Measurements from ENCODE around the gene BROX.

Gene BROX

DNA sequence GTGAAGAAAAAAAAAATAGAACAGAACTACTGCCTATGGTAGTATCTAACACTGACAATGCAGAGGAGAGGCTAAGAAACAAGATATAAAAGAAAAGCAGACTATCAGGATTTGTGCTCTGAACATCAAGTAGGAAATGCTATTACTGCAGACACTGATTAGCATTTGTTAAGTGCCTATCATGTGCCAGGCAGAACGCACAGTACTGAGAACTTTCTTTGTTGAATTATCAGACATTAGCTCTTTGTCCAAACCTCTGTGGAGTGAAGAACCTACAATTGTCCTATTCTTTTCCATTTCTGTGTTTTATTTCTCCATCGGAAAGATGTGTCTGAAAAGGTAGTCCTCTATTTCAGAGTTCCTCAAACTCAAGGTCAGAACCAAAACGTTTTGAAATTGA, 72.0 kb downstream of the BROX start:
- H3K4me3 ChIP-seq (ENCODE audit: low read depth, low read length) = no peak overlapping the region
- in situ Hi-C loops (cut with HindIII; ENCODE audit: low pct_ligation_motif_present, low sequenced_read_pairs) = loop anchor here (10.0 kb wide), 1 partner anchor 300 kb away; no protein-coding TSS in a partner anchor
- peaks cover 3% of the 10 kb centered on the region for H3K27me3 ChIP-seq (replicated peaks)
- DNase-seq = no peak
- no peak for TF ChIP-seq CTCF (IDR thresholded peaks at IDR 0.05; ENCODE audit: low read depth, low read length, missing control alignments)
- H3K27ac ChIP-seq = no peak overlapping the region
- no peaks in the 10 kb centered on the region for H3K36me3 ChIP-seq (replicated peaks)
